A673 (cell line): ENCODE measurements around the gene TEX22.

Experiments used
- EZH2 ChIP-seq: fragments of 200-600 bp; sonication (generic); IDR thresholded peaks from 2 replicates; pipeline ENCODE4 v1.6.1; 2017; ENCODE audit warnings: borderline replicate concordance, low read depth, mild to moderate bottlenecking, mixed read lengths, antibody characterized with exemption, low read length; ENCODE audit not compliant: poor library complexity, severe bottlenecking
- TF ChIP-seq, protein P1 (sequence below): fragments of 300-800, 200-600 bp; sonication (generic); conservative IDR thresholded peaks from 2 replicates; pipeline ENCODE4 v1.5.1; 2017; ENCODE audit warnings: low read depth, mild to moderate bottlenecking, antibody characterized with exemption, low read length, moderate library complexity, mixed read lengths

DNA sequence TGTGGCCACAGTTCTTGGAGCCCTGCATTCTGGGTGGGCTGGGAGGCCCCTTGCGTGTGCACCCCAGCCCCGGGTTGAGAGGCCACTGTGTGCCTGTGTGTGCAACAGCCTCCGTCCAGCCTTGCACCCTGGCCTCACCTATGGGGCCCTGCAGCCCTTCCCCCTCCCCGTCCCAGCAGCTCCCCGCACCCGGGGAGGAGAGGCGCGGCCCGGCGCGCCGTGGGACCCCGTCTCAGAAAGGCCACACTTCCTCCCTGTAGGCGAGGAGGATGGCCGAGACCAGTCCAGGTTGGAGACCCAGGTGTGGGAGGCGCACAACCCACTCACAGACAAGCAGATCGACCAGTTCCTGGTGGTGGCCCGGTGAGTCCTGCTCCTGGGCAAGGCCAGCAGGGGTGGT is 59.7 kb downstream of the TEX22 start:
- TF ChIP-seq, protein P1, sequence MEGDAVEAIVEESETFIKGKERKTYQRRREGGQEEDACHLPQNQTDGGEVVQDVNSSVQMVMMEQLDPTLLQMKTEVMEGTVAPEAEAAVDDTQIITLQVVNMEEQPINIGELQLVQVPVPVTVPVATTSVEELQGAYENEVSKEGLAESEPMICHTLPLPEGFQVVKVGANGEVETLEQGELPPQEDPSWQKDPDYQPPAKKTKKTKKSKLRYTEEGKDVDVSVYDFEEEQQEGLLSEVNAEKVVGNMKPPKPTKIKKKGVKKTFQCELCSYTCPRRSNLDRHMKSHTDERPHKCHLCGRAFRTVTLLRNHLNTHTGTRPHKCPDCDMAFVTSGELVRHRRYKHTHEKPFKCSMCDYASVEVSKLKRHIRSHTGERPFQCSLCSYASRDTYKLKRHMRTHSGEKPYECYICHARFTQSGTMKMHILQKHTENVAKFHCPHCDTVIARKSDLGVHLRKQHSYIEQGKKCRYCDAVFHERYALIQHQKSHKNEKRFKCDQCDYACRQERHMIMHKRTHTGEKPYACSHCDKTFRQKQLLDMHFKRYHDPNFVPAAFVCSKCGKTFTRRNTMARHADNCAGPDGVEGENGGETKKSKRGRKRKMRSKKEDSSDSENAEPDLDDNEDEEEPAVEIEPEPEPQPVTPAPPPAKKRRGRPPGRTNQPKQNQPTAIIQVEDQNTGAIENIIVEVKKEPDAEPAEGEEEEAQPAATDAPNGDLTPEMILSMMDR = no peak
- no peak for TF ChIP-seq EZH2
